Esophagus (tissue), 2 donors: ENCODE measurements around the gene LIN28B. TPM values are rescaled to one million over a fixed set of nuclear protein-coding genes. Genes with fewer than 3 reads are reported as not detected.

ENCODE experiments used
- H3K27ac ChIP-seq, 2 donors: one replicate each; pipeline ENCODE4 v1.5.1; 2013; ENCODE audit warnings: low read depth in 2 of 2, mild to moderate bottlenecking in 2 of 2, inconsistent platforms in 1 of 2, low read length in 1 of 2, moderate library complexity in 1 of 2
- H3K27me3 ChIP-seq, 2 donors: one replicate each; pipeline ENCODE4 v1.6.1; 2013; ENCODE audit warnings: low read length in 2 of 2, control low read depth in 1 of 2, mild to moderate bottlenecking in 1 of 2; ENCODE audit not compliant: insufficient read depth in 2 of 2, control insufficient read depth in 1 of 2
- H3K36me3 ChIP-seq, 2 donors: one replicate each; pipeline ENCODE4 v1.6.1; 2013; ENCODE audit warnings: low read length in 1 of 2; ENCODE audit not compliant: control insufficient read depth in 2 of 2, insufficient read depth in 2 of 2
- H3K4me1 ChIP-seq, 2 donors: one replicate each; pipeline ENCODE4 v1.6.1; 2013; ENCODE audit warnings: low read length in 1 of 2; ENCODE audit not compliant: control insufficient read depth in 2 of 2, insufficient read depth in 2 of 2
- H3K4me3 ChIP-seq, 2 donors: one replicate each; pipeline ENCODE4 v1.5.1; 2013; ENCODE audit warnings: low read length in 2 of 2, mild to moderate bottlenecking in 2 of 2, low read depth in 1 of 2, moderate library complexity in 1 of 2
- H3K9me3 ChIP-seq, 2 donors: one replicate each; pipeline ENCODE4 v1.6.1; 2013; ENCODE audit warnings: mild to moderate bottlenecking in 2 of 2, low read depth in 1 of 2, low read length in 1 of 2, moderate library complexity in 1 of 2; ENCODE audit not compliant: control insufficient read depth in 2 of 2, insufficient read depth in 1 of 2
- WGBS, 2 donors: extraction: QIAGEN DNeasy Blood & Tissue Kit; methylation state at CpG; one replicate each; pipeline ENCODE4 v1.1.7; 2013; 5-methylcytosine and 5-hydroxymethylcytosine counted together
- polyA plus RNA-seq, 2 donors: library from polyadenylated mRNA; stranded (reverse); fragments of 200-250 nt; gene quantifications; one replicate each; pipeline ENCODE4 v1.2.3, GENCODE V29; 2013
- donor health status: healthy with polysubstance abuse.
- donor health status: Bipolar disorder and iron deficiency.

LIN28B gene
- not detected for polyA plus RNA-seq

GRCh38 chr6:104956731-104957294, at the start of gene LIN28B:
Gene LIN28B, plus strand, starts transcription at chr6:104957107. Its CDS starts 144 bp downstream, at chr6:104957251.
- H3K4me1 ChIP-seq, result no peaks in the 10 kb centered on the region
- no peak within 1 kb of the TSS for H3K27ac ChIP-seq
- H3K27me3 ChIP-seq, result peaks cover 4 to 24% of the 10 kb centered on the region in 2 donors
- H3K9me3 ChIP-seq, result peaks cover 0 to 7% of the 10 kb centered on the region in 2 donors
- WGBS, 2 donors, result 10 to 12% methylated on average over 15 of the region's 15 CpGs
- no peak within 1 kb of the TSS for H3K4me3 ChIP-seq
- no peaks in the 10 kb centered on the region for H3K36me3 ChIP-seq

GRCh38 chr6:104908031-104908887, 48.6 kb upstream of the LIN28B start:
- Histone ChIP-seq H3K4me3 (no peak overlapping the region), H3K9me3 (no peaks in the 10 kb centered on the region), H3K4me1 (no peaks in the 10 kb centered on the region), H3K27ac (no peak overlapping the region), H3K27me3 (no peaks in the 10 kb centered on the region), H3K36me3 (no peaks in the 10 kb centered on the region)
- 71 to 78% methylated on average over 6 of the region's 6 CpGs for WGBS, 2 donors

- H3K4me1 ChIP-seq, result no peaks in the 10 kb centered on the region
- no peak overlapping the region for H3K27ac ChIP-seq
- no peaks in the 10 kb centered on the region for H3K27me3 ChIP-seq
- no peak overlapping the region for H3K4me3 ChIP-seq
- H3K36me3 ChIP-seq, result no peaks in the 10 kb centered on the region
- WGBS, 2 donors, result 73 to 79% methylated on average over 2 of the region's 2 CpGs
- H3K9me3 ChIP-seq, result no peaks in the 10 kb centered on the region
Measured at GRCh38 chr6:104908888-104909525, 47.9 kb upstream of the LIN28B start.

GRCh38 chr6:104921896-104922295, 35.0 kb upstream of the LIN28B start:
- no peaks in the 10 kb centered on the region for H3K9me3 ChIP-seq
- no peak overlapping the region for H3K4me3 ChIP-seq
- no peaks in the 10 kb centered on the region for H3K27me3 ChIP-seq
- H3K36me3 ChIP-seq, result no peaks in the 10 kb centered on the region
- H3K27ac ChIP-seq, result no peak overlapping the region
- no peaks in the 10 kb centered on the region for H3K4me1 ChIP-seq
- 47 to 50% methylated on average over 1 of the region's 1 CpG for WGBS, 2 donors

- WGBS, 2 donors, result 71 to 73% methylated on average over 3 of the region's 3 CpGs
- H3K4me3 ChIP-seq, result no peak overlapping the region
- no peaks in the 10 kb centered on the region for H3K9me3 ChIP-seq
- H3K27me3 ChIP-seq, result no peaks in the 10 kb centered on the region
- H3K4me1 ChIP-seq, result no peaks in the 10 kb centered on the region
- H3K36me3 ChIP-seq, result no peaks in the 10 kb centered on the region
- H3K27ac ChIP-seq, result no peak overlapping the region
Measured at GRCh38 chr6:104928141-104928540, 28.8 kb upstream of the LIN28B start.

GRCh38 chr6:104929353-104929752, 27.6 kb upstream of the LIN28B start:
- Histone ChIP-seq H3K4me1 (no peaks in the 10 kb centered on the region), H3K9me3 (no peaks in the 10 kb centered on the region), H3K36me3 (no peaks in the 10 kb centered on the region), H3K4me3 (no peak overlapping the region), H3K27me3 (no peaks in the 10 kb centered on the region), H3K27ac (no peak overlapping the region)
- WGBS, 2 donors, result 88% methylated on average over 5 of the region's 5 CpGs

GRCh38 chr6:104930939-104931338, 26.0 kb upstream of the LIN28B start:
- WGBS, 2 donors, result 65 to 67% methylated on average over 2 of the region's 2 CpGs
- no peaks in the 10 kb centered on the region for H3K27me3 ChIP-seq

GRCh38 chr6:104936766-104937535, 20.0 kb upstream of the LIN28B start:
- H3K27me3 ChIP-seq, result peaks cover 0 to 13% of the 10 kb centered on the region in 2 donors
- H3K36me3 ChIP-seq, result no peaks in the 10 kb centered on the region
- H3K9me3 ChIP-seq, result peaks cover 0 to 15% of the 10 kb centered on the region in 2 donors
- H3K4me1 ChIP-seq, result peaks cover 5 to 8% of the 10 kb centered on the region in 2 donors
- H3K4me3 ChIP-seq, result no peak overlapping the region
- no peak overlapping the region for H3K27ac ChIP-seq
- 92 to 94% methylated on average over 38 of the region's 38 CpGs for WGBS, 2 donors

More at GRCh38 chr6:104930939-104931338, 26.0 kb upstream of the LIN28B start:
- no peaks in the 10 kb centered on the region for H3K36me3 ChIP-seq
- H3K9me3 ChIP-seq, result no peaks in the 10 kb centered on the region
- H3K4me3 ChIP-seq, result no peak overlapping the region
- H3K4me1 ChIP-seq, result no peaks in the 10 kb centered on the region
- no peak overlapping the region for H3K27ac ChIP-seq

GRCh38 chr6:104940238-104940892, 16.5 kb upstream of the LIN28B start:
- peaks cover 0 to 15% of the 10 kb centered on the region in 2 donors for H3K9me3 ChIP-seq
- H3K36me3 ChIP-seq, result no peaks in the 10 kb centered on the region
- H3K4me1 ChIP-seq, result peaks cover 5 to 8% of the 10 kb centered on the region in 2 donors
- peak overlapping the region in 1 of 2 donors; percentile 40 for H3K4me3 ChIP-seq
- no peak overlapping the region for H3K27ac ChIP-seq
- WGBS, 2 donors, result 17 to 24% methylated on average over 51 to 88 of the region's 88 CpGs
- H3K27me3 ChIP-seq, result peaks cover 0 to 13% of the 10 kb centered on the region in 2 donors
